ENCODE data around the gene DOCK2.

DOCK2 gene

DNA sequence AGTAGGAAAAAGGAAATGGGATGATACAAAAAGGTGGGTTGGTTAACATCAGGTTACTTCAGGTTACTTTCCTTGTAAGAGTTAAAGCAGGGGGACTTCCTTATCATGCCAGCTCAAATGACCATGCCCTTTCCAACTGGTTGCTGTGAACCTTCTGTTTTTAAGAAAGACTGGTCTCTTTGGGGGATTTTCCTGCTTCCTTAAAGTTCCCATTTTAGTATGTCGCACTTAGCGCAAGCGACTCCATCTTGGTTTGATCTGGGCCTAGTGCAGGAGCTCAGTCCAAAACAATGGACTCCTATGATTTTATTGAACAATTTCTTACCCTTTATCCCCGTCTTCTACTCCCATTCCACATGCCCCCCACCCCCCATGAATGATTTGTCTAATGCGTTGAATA, 173.4 kb downstream of the DOCK2 start:
- H3K36me3 ChIP-seq (ENCODE audit: control insufficient read depth, low read length): peaks cover 58% of the 10 kb centered on the region
- no peak overlapping the region for H3K4me2 ChIP-seq (ENCODE audit: low read length)
- no peaks in the 10 kb centered on the region for H3F3A ChIP-seq (ENCODE audit: control insufficient read depth, insufficient read depth)
- H3K27me3 ChIP-seq (ENCODE audit: control insufficient read depth, low read length): no peaks in the 10 kb centered on the region
- H3K4me1 ChIP-seq (ENCODE audit: control insufficient read depth, low read length): no peaks in the 10 kb centered on the region
- H3K9me3 ChIP-seq (ENCODE audit: control insufficient read depth, insufficient read depth, low read length): no peaks in the 10 kb centered on the region
- no peak overlapping the region for H3K27ac ChIP-seq (ENCODE audit: low read depth, low read length)
- no peaks in the 10 kb centered on the region; the same call in 1 of the 2 replicates for H3K79me2 ChIP-seq (ENCODE audit: control insufficient read depth, low read length)
- no peaks in the 10 kb centered on the region for H3K9me2 ChIP-seq (replicated peaks; ENCODE audit: control insufficient read depth, low read length)
- no peaks in the 10 kb centered on the region for H4K20me1 ChIP-seq (ENCODE audit: control insufficient read depth, insufficient read depth, low read depth, low read length)
- TF ChIP-seq EZH2phosphoT487 (IDR thresholded peaks at IDR 0.05; ENCODE audit: borderline replicate concordance, low read length): no peak
- TF ChIP-seq, protein P1, sequence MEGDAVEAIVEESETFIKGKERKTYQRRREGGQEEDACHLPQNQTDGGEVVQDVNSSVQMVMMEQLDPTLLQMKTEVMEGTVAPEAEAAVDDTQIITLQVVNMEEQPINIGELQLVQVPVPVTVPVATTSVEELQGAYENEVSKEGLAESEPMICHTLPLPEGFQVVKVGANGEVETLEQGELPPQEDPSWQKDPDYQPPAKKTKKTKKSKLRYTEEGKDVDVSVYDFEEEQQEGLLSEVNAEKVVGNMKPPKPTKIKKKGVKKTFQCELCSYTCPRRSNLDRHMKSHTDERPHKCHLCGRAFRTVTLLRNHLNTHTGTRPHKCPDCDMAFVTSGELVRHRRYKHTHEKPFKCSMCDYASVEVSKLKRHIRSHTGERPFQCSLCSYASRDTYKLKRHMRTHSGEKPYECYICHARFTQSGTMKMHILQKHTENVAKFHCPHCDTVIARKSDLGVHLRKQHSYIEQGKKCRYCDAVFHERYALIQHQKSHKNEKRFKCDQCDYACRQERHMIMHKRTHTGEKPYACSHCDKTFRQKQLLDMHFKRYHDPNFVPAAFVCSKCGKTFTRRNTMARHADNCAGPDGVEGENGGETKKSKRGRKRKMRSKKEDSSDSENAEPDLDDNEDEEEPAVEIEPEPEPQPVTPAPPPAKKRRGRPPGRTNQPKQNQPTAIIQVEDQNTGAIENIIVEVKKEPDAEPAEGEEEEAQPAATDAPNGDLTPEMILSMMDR (IDR thresholded peaks at IDR 0.05; ENCODE audit: low read depth, low read length, poor library complexity, severe bottlenecking): no peak
- H3K4me3 ChIP-seq (ENCODE audit: low read length): no peak overlapping the region

DNA sequence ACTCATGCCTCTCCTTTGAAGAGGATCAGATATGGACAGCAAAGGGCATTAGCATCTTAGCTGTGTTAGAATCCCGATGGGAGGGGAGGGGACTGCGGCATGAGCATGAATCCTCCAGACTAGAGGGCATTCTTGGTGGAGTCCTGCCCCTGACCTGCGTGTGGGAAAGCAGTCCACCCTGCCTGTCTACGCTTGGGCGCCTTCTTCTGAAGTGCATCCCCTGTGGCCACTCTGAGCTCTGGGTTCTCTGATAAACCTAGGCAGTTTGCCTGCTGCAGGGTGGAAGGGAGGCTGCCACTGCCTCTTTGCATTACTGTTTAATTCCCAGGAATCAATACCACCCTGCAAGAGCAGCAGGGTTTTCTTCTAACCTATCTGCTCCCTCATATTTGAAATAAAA, 173.9 kb downstream of the DOCK2 start:
- no peaks in the 10 kb centered on the region for H3K4me1 ChIP-seq (ENCODE audit: control insufficient read depth, low read length)
- H4K20me1 ChIP-seq (ENCODE audit: control insufficient read depth, insufficient read depth, low read depth, low read length): no peaks in the 10 kb centered on the region
- no peaks in the 10 kb centered on the region; the same call in 1 of the 2 replicates for H3K79me2 ChIP-seq (ENCODE audit: control insufficient read depth, low read length)
- H3K36me3 ChIP-seq (ENCODE audit: control insufficient read depth, low read length): peaks cover 58% of the 10 kb centered on the region
- no peak overlapping the region for H3K27ac ChIP-seq (ENCODE audit: low read depth, low read length)
- no peak overlapping the region for H3K4me2 ChIP-seq (ENCODE audit: low read length)
- H3K9me2 ChIP-seq (replicated peaks; ENCODE audit: control insufficient read depth, low read length): no peaks in the 10 kb centered on the region
- H3K4me3 ChIP-seq (ENCODE audit: low read length): no peak overlapping the region
- H3K27me3 ChIP-seq (ENCODE audit: control insufficient read depth, low read length): no peaks in the 10 kb centered on the region
- H3F3A ChIP-seq (ENCODE audit: control insufficient read depth, insufficient read depth): no peaks in the 10 kb centered on the region
- H3K9me3 ChIP-seq (ENCODE audit: control insufficient read depth, insufficient read depth, low read length): no peaks in the 10 kb centered on the region
- no peak for TF ChIP-seq EZH2phosphoT487 (IDR thresholded peaks at IDR 0.05; ENCODE audit: borderline replicate concordance, low read length)
- TF ChIP-seq, protein P1 (IDR thresholded peaks at IDR 0.05; ENCODE audit: low read depth, low read length, poor library complexity, severe bottlenecking): no peak

DNA sequence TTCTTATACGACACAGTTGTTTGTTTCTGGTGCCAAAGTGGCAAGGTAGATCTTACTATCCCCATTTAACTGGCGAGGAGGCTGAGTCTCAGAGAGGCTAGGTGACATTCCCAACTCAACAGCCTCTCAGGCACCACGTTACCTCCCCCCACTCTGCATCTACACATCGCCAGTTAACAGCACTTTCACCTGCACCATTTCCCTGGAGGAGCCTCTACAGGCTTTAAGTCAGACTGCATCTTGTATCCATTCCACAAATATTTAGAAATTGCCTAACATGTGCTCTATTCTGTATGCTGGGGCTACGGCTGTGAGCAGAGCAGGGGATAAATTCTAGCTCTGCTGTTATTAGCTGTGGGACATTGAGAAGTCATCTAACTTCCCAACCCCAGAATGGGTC, 174.6 kb downstream of the DOCK2 start:
- H3K4me3 ChIP-seq (ENCODE audit: low read length): no peak overlapping the region
- H3K4me1 ChIP-seq (ENCODE audit: control insufficient read depth, low read length): no peaks in the 10 kb centered on the region
- H3K9me3 ChIP-seq (ENCODE audit: control insufficient read depth, insufficient read depth, low read length): no peaks in the 10 kb centered on the region
- no peaks in the 10 kb centered on the region for H3K27me3 ChIP-seq (ENCODE audit: control insufficient read depth, low read length)
- H3K36me3 ChIP-seq (ENCODE audit: control insufficient read depth, low read length): peaks cover 63% of the 10 kb centered on the region
- H3K9me2 ChIP-seq (replicated peaks; ENCODE audit: control insufficient read depth, low read length): no peaks in the 10 kb centered on the region
- H3F3A ChIP-seq (ENCODE audit: control insufficient read depth, insufficient read depth): no peaks in the 10 kb centered on the region
- no peak overlapping the region for H3K4me2 ChIP-seq (ENCODE audit: low read length)
- TF ChIP-seq, protein P1 (IDR thresholded peaks at IDR 0.05; ENCODE audit: low read depth, low read length, poor library complexity, severe bottlenecking): no peak
- TF ChIP-seq EZH2phosphoT487 (IDR thresholded peaks at IDR 0.05; ENCODE audit: borderline replicate concordance, low read length): no peak
- H4K20me1 ChIP-seq (ENCODE audit: control insufficient read depth, insufficient read depth, low read depth, low read length): no peaks in the 10 kb centered on the region
- no peaks in the 10 kb centered on the region; the same call in 1 of the 2 replicates for H3K79me2 ChIP-seq (ENCODE audit: control insufficient read depth, low read length)
- no peak overlapping the region for H3K27ac ChIP-seq (ENCODE audit: low read depth, low read length)

Measured in DOHH2 (cell line).